HCT116 (cell line): Measurements from ENCODE around the gene RSL1D1. TPM values are rescaled to one million over a fixed set of nuclear protein-coding genes. Genes with fewer than 3 reads are reported as not detected.

Source experiments
- ATAC-seq: fragments of 200-7000 bp; cut with Tn5 transposase; 2 replicates; pipeline ENCODE4 v1.9.1; 2020; ENCODE audit warnings: mild to moderate bottlenecking, moderate library complexity
- BruUV-seq: library from RNA; stranded (reverse); fragments of 400-500 nt; replicated peaks from 2 replicates; lab custom pipeline; 2021; lab: Mats Ljungman, UMichigan
- CTCF ChIA-PET: fragments of 300-600 bp; sonication (Branson Sonifier 250); formaldehyde crosslinking; loops from one replicate; lab custom pipeline; 2021; ENCODE audit warnings: antibody characterized with exemption; lab: Charles Lee
- POLR2A ChIA-PET: fragments of 300-600, 350-600 bp; sonication (Branson Sonifier 250); formaldehyde crosslinking; loops from one replicate; lab custom pipeline; 2021; ENCODE audit warnings: antibody characterized with exemption; lab: Charles Lee
- RAD21 ChIA-PET, 2 experiments: fragments of 300-600 bp; sonication (Branson Sonifier 250); formaldehyde crosslinking; loops; one replicate each; lab custom pipeline; 2023; ENCODE audit warnings: low total read pairs in 2 of 2; ENCODE audit not compliant: uncharacterized antibody in 2 of 2, unreplicated experiment in 2 of 2, low non-redundant PET in 1 of 2; lab: Charles Lee
- DNase-seq: peaks from one replicate; pipeline ENCODE4 v3.0.0-alpha.2; 2010; ENCODE audit warnings: low read depth, low spot score
- H2AFZ ChIP-seq: fragments of 200-600 bp; shearing (Covaris generic), sonication (generic); 2 replicates; pipeline ENCODE4 v1.6.1; 2017; ENCODE audit warnings: low read depth, mixed run types, mixed read lengths, antibody characterized with exemption, low read length; ENCODE audit not compliant: poor library complexity, severe bottlenecking
- H3K27ac ChIP-seq: 2 replicates; pipeline ENCODE4 v1.5.1; 2012; ENCODE audit warnings: low read depth, low read length
- H3K27me3 ChIP-seq: fragments of 200-600 bp; sonication (generic); 2 replicates; pipeline ENCODE4 v1.6.1; 2016; ENCODE audit warnings: mixed run types, low read length, mixed read lengths; ENCODE audit not compliant: insufficient read depth
- H3K36me3 ChIP-seq, 2 experiments: fragments of 200-500 bp in 1 of 2; fragments of 200-600 bp in 1 of 2; sonication (Bioruptor generic) in 1 of 2; sonication (generic) in 1 of 2; 2 replicates each; pipeline versions ENCODE4 v1.5.1 to v1.6.1; 2014 to 2016; ENCODE audit warnings: low read length in 2 of 2, inconsistent platforms in 1 of 2, mixed read lengths in 1 of 2, mixed run types in 1 of 2; ENCODE audit not compliant: insufficient read depth in 2 of 2, control insufficient read depth in 1 of 2
- H3K4me1 ChIP-seq, 2 experiments: fragments of 200-600 bp in 1 of 2; sonication (generic) in 1 of 2; 2 replicates each; pipeline versions ENCODE4 v1.5.1 to v1.6.1; 2012 to 2017; ENCODE audit warnings: low read length in 2 of 2, inconsistent platforms in 1 of 2, mild to moderate bottlenecking in 1 of 2, mixed read lengths in 1 of 2, mixed run types in 1 of 2, moderate library complexity in 1 of 2; ENCODE audit not compliant: insufficient read depth in 2 of 2, control insufficient read depth in 1 of 2
- H3K4me2 ChIP-seq: fragments of 200-600 bp; sonication (generic); 2 replicates; pipeline ENCODE4 v1.6.1; 2017; ENCODE audit warnings: mixed run types, low read length, mixed read lengths
- H3K4me3 ChIP-seq, 2 experiments: fragments of 200-600 bp in 1 of 2; sonication (generic) in 1 of 2; replicated peaks in 1 of 2; 2 replicates each; pipeline ENCODE4 v1.5.1; 2011 to 2016; ENCODE audit warnings: low read length in 2 of 2, control low read depth in 1 of 2, low read depth in 1 of 2, mild to moderate bottlenecking in 1 of 2, mixed read lengths in 1 of 2, mixed run types in 1 of 2
- H3K79me2 ChIP-seq: fragments of 200-600 bp; sonication (generic); 2 replicates; pipeline ENCODE4 v1.6.1; 2017; ENCODE audit warnings: mild to moderate bottlenecking, mixed run types, low read length, moderate library complexity, mixed read lengths; ENCODE audit not compliant: insufficient read depth
- H3K9ac ChIP-seq: fragments of 200-600 bp; sonication (generic); 2 replicates; pipeline ENCODE4 v1.6.1; 2016; ENCODE audit warnings: low read length, mixed read lengths
- H3K9me2 ChIP-seq: fragments of 200-600 bp; sonication (generic), shearing (Covaris generic); 2 replicates; pipeline ENCODE4 v1.6.1; 2017; ENCODE audit warnings: mixed run types, mild to moderate bottlenecking, moderate library complexity; ENCODE audit not compliant: insufficient read depth
- H3K9me3 ChIP-seq, 2 experiments: fragments of 200-500 bp in 1 of 2; fragments of 200-600 bp in 1 of 2; sonication (Bioruptor generic) in 1 of 2; sonication (generic) in 1 of 2; 2 replicates each; pipeline ENCODE4 v1.6.1; 2014 to 2017; ENCODE audit warnings: low read length in 2 of 2, mixed read lengths in 2 of 2, inconsistent platforms in 1 of 2, low read depth in 1 of 2, mild to moderate bottlenecking in 1 of 2, mixed run types in 1 of 2, moderate library complexity in 1 of 2; ENCODE audit not compliant: control insufficient read depth in 1 of 2, insufficient read depth in 1 of 2
- H4K20me1 ChIP-seq: fragments of 200-600 bp; sonication (generic), shearing (Covaris generic); 2 replicates; pipeline ENCODE4 v1.6.1; 2017; ENCODE audit warnings: mixed run types, mild to moderate bottlenecking, moderate library complexity; ENCODE audit not compliant: insufficient read depth
- CEBPB ChIP-seq: IDR thresholded peaks from 2 replicates; pipeline ENCODE4 v1.6.1; 2012; ENCODE audit warnings: low read depth
- CTCF ChIP-seq, 3 experiments: fragments of 200-600 bp in 1 of 3; sonication (generic) in 1 of 3; IDR thresholded peaks in 2 of 3; conservative IDR thresholded peaks in 1 of 3; 2 replicates each; pipeline ENCODE4 v1.5.1; 2012 to 2017; ENCODE audit warnings: low read depth in 2 of 3, low read length in 2 of 3, antibody characterized with exemption in 1 of 3, borderline replicate concordance in 1 of 3, control low read depth in 1 of 3, mild to moderate bottlenecking in 1 of 3, mixed read lengths in 1 of 3, mixed run types in 1 of 3, moderate library complexity in 1 of 3; ENCODE audit not compliant: insufficient read depth in 1 of 3
- EZH2phosphoT487 ChIP-seq: fragments of 200-600 bp; IDR thresholded peaks from 2 replicates; pipeline ENCODE4 v1.6.1; 2018; ENCODE audit warnings: antibody characterized with exemption, borderline replicate concordance
- FOSL1 ChIP-seq: IDR thresholded peaks from 2 replicates; pipeline ENCODE4 v1.6.1; 2012; ENCODE audit warnings: low read depth
- MAX ChIP-seq: IDR thresholded peaks from 2 replicates; pipeline ENCODE4 v1.6.1; 2012
- POLR2A ChIP-seq: IDR thresholded peaks from 2 replicates; pipeline ENCODE4 v1.7.0; 2011; ENCODE audit warnings: borderline replicate concordance; ENCODE audit not compliant: insufficient read depth, insufficient read length; ENCODE audit errors: extremely low read depth
- POLR2AphosphoS5 ChIP-seq: IDR thresholded peaks from 2 replicates; pipeline ENCODE4 v1.6.1; 2011; ENCODE audit warnings: mild to moderate bottlenecking, low read depth, low read length, moderate library complexity
- RAD21 ChIP-seq: IDR thresholded peaks from 2 replicates; pipeline ENCODE4 v1.6.1; 2012; ENCODE audit warnings: low read depth, mild to moderate bottlenecking
- REST ChIP-seq: IDR thresholded peaks from 2 replicates; pipeline ENCODE4 v1.6.1; 2012; ENCODE audit warnings: low read depth
- SP1 ChIP-seq: IDR thresholded peaks from 2 replicates; pipeline ENCODE4 v1.6.1; 2012; ENCODE audit warnings: low read depth
- SRF ChIP-seq: IDR thresholded peaks from 2 replicates; pipeline ENCODE4 v1.6.1; 2012; ENCODE audit warnings: low read depth
- ZFX ChIP-seq: fragments of 450-650 bp; IDR thresholded peaks from 2 replicates; pipeline ENCODE4 v1.6.1; 2017
- ZNF274 ChIP-seq: fragments of 200-500 bp; sonication (Bioruptor generic); IDR thresholded peaks from 2 replicates; pipeline ENCODE4 v1.6.1; 2014; ENCODE audit warnings: mild to moderate bottlenecking, low read depth, low read length, inconsistent platforms
- intact Hi-C: fragments of 100-400 bp; cut with micrococcal nuclease; formaldehyde crosslinking; loops from 2 replicates; pipeline ENCODE4 v1.10.0; 2022
- total RNA-seq: library from RNA; stranded (reverse); gene quantifications from one replicate; pipeline ENCODE4 v1.2.1, GENCODE V29; 2021; ENCODE audit not compliant: unreplicated experiment

RSL1D1 gene
- total RNA-seq, 1 experiment from 2014 or later, result 291 TPM

GRCh38 chr16:11797957-11798299 lies 53.4 kb downstream of the RSL1D1 start:
- Histone ChIP-seq H3K27ac (peak overlapping the region; percentile 82), H2AFZ (no peak overlapping the region), H3K9me3 (no peaks in the 10 kb centered on the region), H3K36me3 (no peaks in the 10 kb centered on the region; a peak in 1 of 4 replicates), H3K4me3 (peak overlapping the region; percentile 87 to 97), H3K4me2 (peak overlapping the region; percentile 99)
- CTCF ChIA-PET, result interaction anchor here (0.9 to 1.2 kb wide), 4 partner anchors 9 to 29 kb away, joined by 3 to 7 read pairs (median 5); no protein-coding TSS in a partner anchor
- no peak for DNase-seq
- intact Hi-C loops, result no loop called here
- no peak for TF ChIP-seq EZH2phosphoT487
- TF ChIP-seq SP1, result no peak
- TF ChIP-seq FOSL1, result no peak
- TF ChIP-seq POLR2AphosphoS5, result no peak
- TF ChIP-seq MAX, result no peak
- no peak for TF ChIP-seq RAD21
- no peak for TF ChIP-seq ZNF274
- TF ChIP-seq SRF, result no peak
- TF ChIP-seq, all 23 proteins: peak for 0
- no TSS peak for BruUV-seq
- Histone ChIP-seq H3K4me1 (peaks cover 7 to 26% of the 10 kb centered on the region in 2 experiments; a peak in 3 of 4 replicates), H4K20me1 (no peaks in the 10 kb centered on the region), H3K79me2 (peaks cover 51% of the 10 kb centered on the region), H3K27me3 (no peaks in the 10 kb centered on the region), H3K9ac (peak overlapping the region; percentile 92), H3K9me2 (no peaks in the 10 kb centered on the region)
- RAD21 ChIA-PET, result no interaction called here
- POLR2A ChIA-PET, result interaction anchor here (1.1 to 1.5 kb wide), 4 partner anchors 9 to 55 kb away, joined by 4 to 10 read pairs (median 4); partner anchors contain the start of gene TXNDC11
- ATAC-seq, result no peak

DNA sequence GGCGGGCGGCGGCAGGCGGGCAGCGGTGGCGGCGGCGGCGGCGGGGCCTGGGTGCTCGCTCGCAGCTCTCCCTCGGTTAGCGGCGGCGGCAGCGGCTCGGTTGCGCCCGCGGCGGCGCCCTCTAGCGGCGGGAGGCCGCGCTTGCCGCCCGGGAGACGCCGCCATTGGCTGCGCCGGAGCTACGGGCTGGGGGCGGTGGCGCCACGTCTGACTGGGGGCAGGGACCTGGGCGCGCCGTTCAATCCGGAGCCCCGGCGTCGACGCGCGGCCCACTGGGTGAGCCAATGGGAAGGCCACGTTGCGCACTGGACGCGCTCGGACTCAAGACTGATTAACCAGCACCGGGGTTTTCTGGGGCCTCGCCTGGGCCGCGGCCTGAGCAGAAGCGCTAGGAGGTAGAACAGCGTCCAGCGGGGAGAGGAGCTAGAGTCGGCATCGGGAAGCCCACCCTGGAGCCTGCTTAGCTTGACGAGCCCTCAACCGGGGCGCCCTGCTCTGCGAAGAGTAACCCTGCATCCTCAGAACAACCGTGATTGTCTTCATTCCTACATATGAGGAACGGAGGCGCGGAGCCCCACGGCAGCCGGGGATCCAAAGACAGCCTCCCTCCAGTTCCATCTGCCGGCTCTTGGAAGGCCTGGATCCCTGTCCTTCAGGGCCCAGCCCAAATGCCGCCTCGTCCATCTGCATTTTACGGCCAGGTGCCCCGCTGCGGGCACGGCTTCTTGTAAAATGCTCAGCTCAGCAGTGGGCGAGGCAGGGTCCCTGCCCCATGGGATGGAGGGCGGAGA lies 54.0 kb downstream of the RSL1D1 start, which contains the start of gene ZC3H7A:
ZC3H7A (minus strand) TSS at position 93 of the 791 bp plus-strand sequence. CDS start 14,904 bp downstream, outside the sequence.
- peak within 1 kb of the TSS; percentile 99 for H3K4me2 ChIP-seq
- ChIA-PET RAD21 (no interaction called here), POLR2A (interaction anchor here (0.8 to 1.5 kb wide), 5 partner anchors 9 to 54 kb away, joined by 3 to 10 read pairs (median 4); partner anchors contain the start of gene TXNDC11)
- TF ChIP-seq MAX, result peak; percentile 61
- TF ChIP-seq POLR2A, result peak; percentile 84
- TF ChIP-seq ZFX, result peak; percentile 86
- no peak for TF ChIP-seq REST
- TF ChIP-seq CTCF (IDR thresholded peaks at IDR 0.05 in 2 of 3, conservative IDR thresholded peaks at IDR 0.05 in 1 of 3; ENCODE audit: borderline replicate concordance in 1 of 3, insufficient read depth in 1 of 3, low read depth in 2 of 3, low read length in 2 of 3), result peak in 2 of 3 experiments; percentile 35 to 51; a peak in 4 of 6 replicates
- TF ChIP-seq CEBPB, result no peak

More for the DNA sequence above, 54.0 kb downstream of the RSL1D1 start, which contains the start of gene ZC3H7A:
- H3K36me3 ChIP-seq, result no peaks in the 10 kb centered on the region; a peak in 1 of 4 replicates
- no peaks in the 10 kb centered on the region for H3K9me2 ChIP-seq
- no peak within 1 kb of the TSS for H2AFZ ChIP-seq
- H3K9me3 ChIP-seq, result no peaks in the 10 kb centered on the region
- BruUV-seq, result TSS peak; percentile 87
- intact Hi-C loops, result no loop called here
- H3K27me3 ChIP-seq, result no peaks in the 10 kb centered on the region
- peaks cover 57% of the 10 kb centered on the region for H3K79me2 ChIP-seq
- H3K4me3 ChIP-seq, result peak within 1 kb of the TSS; percentile 94 to 97
- H3K27ac ChIP-seq, result peak within 1 kb of the TSS; percentile 91
- peak within 1 kb of the TSS; percentile 92 for H3K9ac ChIP-seq
- peaks cover 7 to 26% of the 10 kb centered on the region in 2 experiments; a peak in 3 of 4 replicates for H3K4me1 ChIP-seq
- DNase-seq (peak; percentile 91), ATAC-seq (peak; percentile 99)
- CTCF ChIA-PET, result interaction anchor here (0.6 to 1.2 kb wide), 10 partner anchors 8 to 401 kb away, joined by 3 to 7 read pairs (median 4); no protein-coding TSS in a partner anchor
- H4K20me1 ChIP-seq, result peaks cover 3% of the 10 kb centered on the region; the same call in 1 of the 2 replicates
